Chondrocyte (in vitro differentiated cells): ENCODE results near the gene TOM1L2. TPM values are rescaled to one million over a fixed set of nuclear protein-coding genes. Genes with fewer than 3 reads are reported as not detected.

Experiments
- DNase-seq: peaks from one replicate; pipeline ENCODE4 v3.0.0; 2021; ENCODE audit warnings: mixed read lengths, low spot score
- H3K27ac Mint-ChIP-seq: one replicate; pipeline ENCODE4 v1.8.0; 2021; ENCODE audit warnings: mild to moderate bottlenecking, moderate library complexity, mixed read lengths; ENCODE audit not compliant: unreplicated experiment
- H3K27me3 Mint-ChIP-seq: 2 replicates; pipeline ENCODE4 v1.8.0; 2021; ENCODE audit warnings: low read depth, mixed read lengths
- H3K36me3 Mint-ChIP-seq: 2 replicates; pipeline ENCODE4 v1.8.0; 2021; ENCODE audit warnings: low read depth, mixed read lengths
- H3K4me1 Mint-ChIP-seq: 2 replicates; pipeline ENCODE4 v1.8.0; 2021; ENCODE audit warnings: low read depth, mild to moderate bottlenecking, mixed read lengths
- H3K4me3 Mint-ChIP-seq: one replicate; pipeline ENCODE4 v1.8.0; 2021; ENCODE audit warnings: mild to moderate bottlenecking, moderate library complexity, mixed read lengths; ENCODE audit not compliant: unreplicated experiment
- H3K9me3 Mint-ChIP-seq: 2 replicates; pipeline ENCODE4 v1.8.0; 2021; ENCODE audit warnings: low read depth, mixed read lengths
- CTCF ChIP-seq: fragments of 200-600 bp; sonication (generic); IDR thresholded peaks from 2 replicates; pipeline ENCODE4 v1.5.0; 2021; ENCODE audit warnings: antibody characterized with exemption, mild to moderate bottlenecking, moderate library complexity
- total RNA-seq: library from RNA; stranded (reverse); gene quantifications from 3 replicates; pipeline ENCODE4 v1.2.1, GENCODE V29; 2021

Gene TOM1L2
- total RNA-seq, 1 donor from 2014 or later: 56.1 TPM

- Mint-ChIP-seq H3K9me3 (no peaks in the 10 kb centered on the region), H3K27ac (no peak overlapping the region), H3K4me3 (no peak overlapping the region), H3K4me1 (peaks cover 13% of the 10 kb centered on the region), H3K36me3 (peaks cover 2% of the 10 kb centered on the region), H3K27me3 (no peaks in the 10 kb centered on the region)
- peak; percentile 91 for DNase-seq
- TF ChIP-seq CTCF: no peak
Measured at GRCh38 chr17:17814162-17815061, 157.8 kb downstream of the TOM1L2 start.

GRCh38 chr17:17813725-17814095, 158.5 kb downstream of the TOM1L2 start:
- no peaks in the 10 kb centered on the region for H3K27me3 Mint-ChIP-seq
- no peak overlapping the region for H3K4me3 Mint-ChIP-seq
- peaks cover 13% of the 10 kb centered on the region for H3K4me1 Mint-ChIP-seq
- H3K9me3 Mint-ChIP-seq: no peaks in the 10 kb centered on the region
- H3K36me3 Mint-ChIP-seq: no peaks in the 10 kb centered on the region
- DNase-seq: no peak
- TF ChIP-seq CTCF: no peak
- no peak overlapping the region for H3K27ac Mint-ChIP-seq

DNA sequence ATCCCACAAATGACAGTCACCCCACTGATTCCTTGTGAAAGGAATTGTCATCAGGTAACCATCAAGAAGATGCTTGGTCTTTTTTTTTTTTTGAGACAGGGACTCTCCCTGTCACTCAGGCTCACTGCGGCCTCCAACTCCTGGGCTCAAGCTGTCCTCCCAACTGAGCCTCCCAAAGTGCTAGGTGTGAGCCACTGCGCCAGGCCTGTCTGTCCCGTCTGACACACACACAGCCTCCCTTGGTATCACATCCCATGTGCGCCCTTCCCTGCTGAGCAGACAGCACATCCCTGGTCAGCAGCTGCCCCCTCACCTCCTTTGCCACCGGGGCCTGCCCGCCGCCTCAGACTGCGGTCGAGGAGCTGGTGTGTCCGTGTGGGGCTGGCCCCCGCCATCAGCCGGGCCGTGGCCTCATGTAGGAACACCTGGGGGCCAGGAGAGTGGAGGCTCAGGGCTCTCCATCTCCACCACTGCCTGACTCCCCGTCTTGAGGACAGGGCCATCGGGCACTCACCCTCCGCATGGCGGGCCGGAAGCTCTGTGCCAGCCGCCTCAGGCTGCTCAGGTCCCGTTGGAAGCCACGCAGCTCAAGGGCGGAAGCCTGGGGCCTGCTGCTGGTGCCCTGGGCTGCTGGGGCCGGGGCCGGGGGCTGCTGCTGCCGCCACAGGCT, 159.0 kb downstream of the TOM1L2 start:
- H3K27me3 Mint-ChIP-seq: no peaks in the 10 kb centered on the region
- peaks cover 14% of the 10 kb centered on the region for H3K4me1 Mint-ChIP-seq
- DNase-seq: no peak
- no peak overlapping the region for H3K27ac Mint-ChIP-seq
- no peaks in the 10 kb centered on the region for H3K36me3 Mint-ChIP-seq
- TF ChIP-seq CTCF: no peak
- no peaks in the 10 kb centered on the region for H3K9me3 Mint-ChIP-seq
- no peak overlapping the region for H3K4me3 Mint-ChIP-seq

- Mint-ChIP-seq H3K4me3 (no peak overlapping the region), H3K27me3 (no peaks in the 10 kb centered on the region), H3K4me1 (peaks cover 14% of the 10 kb centered on the region), H3K36me3 (peaks cover 2% of the 10 kb centered on the region), H3K27ac (no peak overlapping the region), H3K9me3 (no peaks in the 10 kb centered on the region)
- DNase-seq: no peak
- TF ChIP-seq CTCF: peak; percentile 100
Measured at GRCh38 chr17:17812211-17813054, 159.8 kb downstream of the TOM1L2 start.
